Trophoblast cell (in vitro differentiated cells and primary cell): Measurements from ENCODE around the gene TMEM178B.
"Not testable (repeated sequence)": the region's sequence is repeated elsewhere in the genome, so short reads cannot be mapped to it uniquely, and the experiment has no call there.

Source experiments
- DNase-seq, 2 donors: peaks; one replicate each; pipeline ENCODE4 v3.0.0-alpha.2; 2016
- H2AFZ ChIP-seq: 2 replicates; pipeline ENCODE4 v1.6.1; 2013; ENCODE audit warnings: low read length, moderate library complexity, mild to moderate bottlenecking; ENCODE audit not compliant: insufficient read depth, poor library complexity
- H2AK5ac ChIP-seq: 2 replicates; pipeline ENCODE4 v1.6.1; 2013; ENCODE audit warnings: mild to moderate bottlenecking, low read length
- H2BK120ac ChIP-seq: 2 replicates; pipeline ENCODE4 v1.6.1; 2013; ENCODE audit warnings: low read length, mild to moderate bottlenecking, moderate library complexity; ENCODE audit not compliant: insufficient read depth, poor library complexity
- H2BK12ac ChIP-seq: 2 replicates; pipeline ENCODE4 v1.6.1; 2013; ENCODE audit warnings: mild to moderate bottlenecking, low read length, moderate library complexity
- H2BK5ac ChIP-seq: 2 replicates; pipeline ENCODE4 v1.6.1; 2013; ENCODE audit warnings: low read length, low read depth, moderate library complexity, mild to moderate bottlenecking; ENCODE audit not compliant: poor library complexity
- H3K14ac ChIP-seq: 2 replicates; pipeline ENCODE4 v1.6.1; 2013; ENCODE audit warnings: mild to moderate bottlenecking, low read length
- H3K18ac ChIP-seq: 2 replicates; pipeline ENCODE4 v1.6.1; 2013; ENCODE audit warnings: mild to moderate bottlenecking, low read length
- H3K23ac ChIP-seq: 2 replicates; pipeline ENCODE4 v1.6.1; 2013; ENCODE audit warnings: low read length
- H3K27ac ChIP-seq: 2 replicates; pipeline ENCODE4 v1.5.1; 2013; ENCODE audit warnings: low read depth, mild to moderate bottlenecking, inconsistent platforms, low read length, moderate library complexity
- H3K27me3 ChIP-seq: 2 replicates; pipeline ENCODE4 v1.6.1; 2013; ENCODE audit warnings: inconsistent platforms, mild to moderate bottlenecking, low read length, moderate library complexity; ENCODE audit not compliant: insufficient read depth
- H3K36me3 ChIP-seq, 2 experiments: 1 replicate in 1 of 2; 2 replicates in 1 of 2; pipeline ENCODE4 v1.6.1; 2013; ENCODE audit warnings: low read length in 2 of 2, mild to moderate bottlenecking in 2 of 2, moderate library complexity in 1 of 2; ENCODE audit not compliant: insufficient read depth in 2 of 2, control insufficient read depth in 1 of 2
- H3K4ac ChIP-seq: 2 replicates; pipeline ENCODE4 v1.6.1; 2013; ENCODE audit warnings: low read depth, mild to moderate bottlenecking, low read length, moderate library complexity
- H3K4me1 ChIP-seq, 2 experiments: 1 replicate in 1 of 2; 2 replicates in 1 of 2; pipeline ENCODE4 v1.6.1; 2013; ENCODE audit warnings: low read length in 2 of 2, mild to moderate bottlenecking in 2 of 2, moderate library complexity in 1 of 2; ENCODE audit not compliant: insufficient read depth in 2 of 2, control insufficient read depth in 1 of 2
- H3K4me2 ChIP-seq: 2 replicates; pipeline ENCODE4 v1.6.1; 2013; ENCODE audit warnings: inconsistent platforms, mild to moderate bottlenecking, low read length, moderate library complexity
- H3K4me3 ChIP-seq: 2 replicates; pipeline ENCODE4 v1.5.1; 2013; ENCODE audit warnings: mild to moderate bottlenecking, low read depth, low read length, inconsistent platforms
- H3K79me1 ChIP-seq: one replicate; pipeline ENCODE4 v1.6.1; 2013; ENCODE audit warnings: low read length
- H3K79me2 ChIP-seq: 2 replicates; pipeline ENCODE4 v1.6.1; 2013; ENCODE audit warnings: low read length, mild to moderate bottlenecking; ENCODE audit not compliant: control insufficient read depth, insufficient read depth, poor library complexity
- H3K9ac ChIP-seq: 2 replicates; pipeline ENCODE4 v1.6.1; 2013; ENCODE audit warnings: mild to moderate bottlenecking, low read length
- H3K9me3 ChIP-seq: 2 replicates; pipeline ENCODE4 v1.6.1; 2013; ENCODE audit warnings: low read depth, mild to moderate bottlenecking, control low read depth, inconsistent platforms, low read length; ENCODE audit not compliant: insufficient read depth
- H4K12ac ChIP-seq: 2 replicates; pipeline ENCODE4 v1.6.1; 2013; ENCODE audit warnings: low read depth, mild to moderate bottlenecking, low read length, moderate library complexity
- H4K8ac ChIP-seq: 2 replicates; pipeline ENCODE4 v1.6.1; 2013; ENCODE audit warnings: low read depth, mild to moderate bottlenecking, low read length, moderate library complexity
- H4K91ac ChIP-seq: one replicate; pipeline ENCODE4 v1.6.1; 2013; ENCODE audit warnings: low read depth, mild to moderate bottlenecking, low read length, moderate library complexity
- WGBS: extraction: QIAGEN DNeasy Blood & Tissue Kit; methylation state at CpG from one replicate; pipeline ENCODE4 v1.1.7; 2013; ENCODE audit warnings: missing lambda C conversion rate; ENCODE audit not compliant: insufficient read length, insufficient coverage; ENCODE audit errors: extremely low coverage; 5-methylcytosine and 5-hydroxymethylcytosine counted together

Gene TMEM178B

DNA sequence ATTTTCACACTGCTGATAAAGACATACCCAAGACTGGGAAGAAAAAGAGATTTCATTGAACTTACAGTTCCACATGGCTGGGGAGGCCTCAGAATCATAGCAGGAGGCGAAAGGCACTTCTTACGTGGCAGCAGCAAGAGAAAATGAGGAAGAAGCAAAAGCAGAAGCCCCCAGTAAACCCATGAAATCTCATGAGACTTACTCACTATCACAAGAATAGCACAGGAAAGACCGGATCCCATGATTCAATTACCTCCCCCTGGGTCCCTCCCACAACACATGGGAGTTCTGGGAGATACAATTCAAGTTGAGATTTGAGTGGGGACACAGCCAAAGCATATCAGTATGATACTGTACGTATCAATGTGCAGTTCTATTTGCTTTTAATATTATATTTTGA is 121.9 kb downstream of the TMEM178B start:
- H3K4me1 ChIP-seq, H3K79me1 ChIP-seq, H3K79me2 ChIP-seq, H4K8ac ChIP-seq, H3K9ac ChIP-seq, H3K18ac ChIP-seq, H3K27ac ChIP-seq, H2AK5ac ChIP-seq, H3K4ac ChIP-seq, DNase-seq, H4K91ac ChIP-seq, H2AFZ ChIP-seq, H3K36me3 ChIP-seq, H2BK12ac ChIP-seq, H3K23ac ChIP-seq, H4K12ac ChIP-seq, H2BK120ac ChIP-seq, H3K27me3 ChIP-seq, H3K14ac ChIP-seq, H3K4me3 ChIP-seq, H2BK5ac ChIP-seq, H3K4me2 ChIP-seq, H3K9me3 ChIP-seq: not testable (repeated sequence)
- WGBS: no CpG with 5 or more reads among the region's 4 CpGs

DNA sequence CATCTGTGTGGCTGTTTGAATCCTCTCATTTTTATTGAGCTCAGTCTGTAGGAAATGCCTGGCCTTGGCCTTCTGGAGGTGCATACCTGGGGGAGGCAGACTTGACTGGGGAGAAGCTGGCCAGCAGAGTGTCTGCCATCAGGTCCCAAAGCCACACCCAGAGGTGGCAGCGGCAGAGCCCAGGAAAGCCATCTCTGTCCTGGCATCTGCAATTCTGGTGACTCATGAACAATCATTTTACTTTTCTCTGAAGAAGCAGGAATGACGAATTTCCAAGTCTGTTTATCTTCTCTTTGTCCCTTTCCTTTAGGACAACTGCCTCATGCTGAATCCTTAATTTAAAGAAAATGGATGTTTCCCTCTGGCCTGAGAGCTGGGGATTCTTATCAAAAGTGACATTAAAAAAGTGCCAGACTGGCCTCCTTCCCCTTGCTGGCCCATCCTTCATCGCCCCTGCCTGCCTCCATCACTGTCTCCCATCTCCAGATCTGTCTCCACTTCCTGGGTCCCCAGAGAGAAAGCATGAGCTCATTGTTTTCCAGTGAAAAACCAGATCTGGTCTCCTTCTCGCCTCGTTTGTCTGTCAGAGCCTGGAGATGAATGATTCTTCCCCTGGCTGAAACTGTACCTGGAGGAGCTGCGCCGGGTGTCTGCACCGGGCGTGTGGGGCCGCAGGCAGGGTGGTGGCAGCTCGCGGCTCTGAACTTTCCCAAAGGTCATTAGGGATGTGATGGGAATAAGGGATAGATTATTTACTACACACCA is 124.5 kb downstream of the TMEM178B start:
- WGBS: no CpG with 5 or more reads among the region's 12 CpGs
- no peak overlapping the region for H3K4ac ChIP-seq

DNA sequence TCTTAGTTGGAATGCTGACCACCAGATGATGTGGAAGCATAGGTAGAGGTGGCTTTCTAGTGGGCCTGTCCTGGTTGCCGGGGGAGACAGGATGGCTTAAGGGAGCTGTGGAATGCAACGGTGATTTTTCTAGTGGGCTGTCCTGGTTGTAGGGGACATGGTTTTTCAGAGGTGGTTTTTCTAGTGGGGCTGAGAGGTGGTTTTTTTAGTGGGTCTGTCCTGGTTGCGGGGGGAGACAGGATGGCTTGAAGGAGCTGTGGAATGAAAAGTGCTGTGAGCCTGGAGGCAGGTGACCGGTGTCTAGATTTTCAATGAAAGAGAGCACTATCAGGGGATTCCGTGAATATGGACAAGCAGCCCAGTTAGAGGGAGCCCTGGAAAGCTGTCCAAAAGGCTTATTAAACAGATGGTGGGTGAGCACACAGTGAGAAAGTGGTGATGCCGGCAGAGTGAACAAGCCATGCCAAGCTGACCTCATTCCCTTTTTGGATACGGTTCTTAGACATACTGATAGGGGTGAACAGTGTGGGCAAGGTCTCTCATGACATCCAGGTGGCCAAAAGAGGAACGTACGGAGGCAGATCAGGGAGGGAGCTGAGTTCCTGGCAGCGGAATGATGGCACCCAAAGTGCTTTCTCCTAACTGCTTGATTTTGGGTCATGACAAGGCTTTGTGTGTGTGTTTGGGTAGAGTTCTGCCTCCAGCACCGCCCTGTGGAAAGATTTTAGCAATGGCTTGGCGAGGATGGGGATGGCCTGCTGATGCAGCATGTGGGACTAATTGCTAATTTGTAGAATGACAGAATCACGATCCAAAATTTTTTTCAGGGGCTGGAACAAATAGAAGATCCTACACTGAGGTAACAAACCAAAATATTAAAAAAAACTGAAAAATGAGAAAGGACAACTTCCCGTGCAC is 126.6 kb downstream of the TMEM178B start:
- no peak overlapping the region for H3K18ac ChIP-seq
- H3K27me3 ChIP-seq: no peaks in the 10 kb centered on the region
- no peak overlapping the region for H3K4me2 ChIP-seq
- H3K36me3 ChIP-seq: no peaks in the 10 kb centered on the region
- H2BK12ac ChIP-seq: no peak overlapping the region
- H3K79me2 ChIP-seq: no peaks in the 10 kb centered on the region
- H3K9me3 ChIP-seq: peaks cover 3% of the 10 kb centered on the region
- H2AFZ ChIP-seq: no peak overlapping the region
- no peak overlapping the region for H3K23ac ChIP-seq
- no peaks in the 10 kb centered on the region for H3K79me1 ChIP-seq
- no peak overlapping the region for H3K4ac ChIP-seq
- H3K14ac ChIP-seq: no peak overlapping the region
- no peak overlapping the region for H2BK120ac ChIP-seq
- H3K4me1 ChIP-seq: peaks cover 0 to 2% of the 10 kb centered on the region in 2 experiments
- DNase-seq: no peak
- H3K4me3 ChIP-seq: no peak overlapping the region
- no peak overlapping the region for H4K91ac ChIP-seq
- no peak overlapping the region for H2BK5ac ChIP-seq
- no CpG with 5 or more reads among the region's 14 CpGs for WGBS
- no peak overlapping the region for H2AK5ac ChIP-seq
- H3K9ac ChIP-seq: peak overlapping the region; percentile 42
- H4K8ac ChIP-seq: no peak overlapping the region
- H4K12ac ChIP-seq: no peak overlapping the region
- H3K27ac ChIP-seq: no peak overlapping the region

More for the DNA sequence above, 124.5 kb downstream of the TMEM178B start:
- H4K8ac ChIP-seq: no peak overlapping the region
- H3K27ac ChIP-seq: peak overlapping the region; percentile 3
- no peak overlapping the region for H4K12ac ChIP-seq
- H3K23ac ChIP-seq: no peak overlapping the region
- H2AFZ ChIP-seq: no peak overlapping the region
- no peaks in the 10 kb centered on the region for H3K36me3 ChIP-seq
- H3K18ac ChIP-seq: no peak overlapping the region
- H2BK120ac ChIP-seq: no peak overlapping the region
- no peaks in the 10 kb centered on the region for H3K27me3 ChIP-seq
- H3K4me1 ChIP-seq: peaks cover 0 to 2% of the 10 kb centered on the region in 2 experiments
- peaks cover 1% of the 10 kb centered on the region for H3K9me3 ChIP-seq
- peak overlapping the region; percentile 27 for H3K4me2 ChIP-seq
- no peak overlapping the region for H4K91ac ChIP-seq
- no peak overlapping the region for H3K14ac ChIP-seq
- no peak for DNase-seq
- no peak overlapping the region for H3K9ac ChIP-seq
- no peak overlapping the region for H3K4me3 ChIP-seq
- no peak overlapping the region for H2BK5ac ChIP-seq
- H2BK12ac ChIP-seq: no peak overlapping the region
- no peaks in the 10 kb centered on the region for H3K79me2 ChIP-seq
- no peaks in the 10 kb centered on the region for H3K79me1 ChIP-seq
- no peak overlapping the region for H2AK5ac ChIP-seq

DNA sequence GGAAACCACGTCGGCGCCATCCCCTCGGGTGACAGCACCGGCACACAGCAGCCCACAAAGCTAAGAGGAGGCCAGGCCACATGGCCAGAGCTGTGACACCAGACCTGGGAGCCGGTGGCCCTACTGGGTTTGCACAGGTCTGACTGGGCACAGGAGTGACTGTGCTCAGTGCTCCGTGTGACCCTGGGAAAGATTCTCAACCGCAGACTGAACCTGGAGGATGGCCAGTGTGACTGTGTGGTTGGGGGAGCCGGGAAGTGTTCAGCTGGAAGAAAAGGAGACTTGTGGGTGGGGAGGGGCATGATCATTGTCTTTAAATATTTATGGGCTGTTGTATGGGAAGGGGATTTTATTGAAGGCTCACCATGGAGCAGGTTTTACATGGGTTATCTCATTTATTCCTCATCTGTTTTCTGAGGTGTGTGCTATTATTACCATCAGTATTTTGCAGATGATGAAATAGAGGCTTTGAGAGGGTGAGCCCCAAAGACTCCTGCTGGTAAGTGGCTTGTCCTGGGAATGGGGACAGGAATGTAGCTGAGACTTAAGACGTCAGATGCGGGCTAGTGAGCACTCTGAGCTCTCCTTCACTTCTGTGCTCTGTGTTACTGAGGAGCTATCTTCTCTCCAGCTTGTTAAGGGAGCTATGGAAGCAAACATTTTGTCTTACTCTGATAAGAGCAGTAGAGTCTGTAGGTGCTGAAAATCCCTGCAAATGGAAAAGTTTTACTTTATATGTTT is 127.5 kb downstream of the TMEM178B start:
- Histone ChIP-seq H3K4me1 (peaks cover 0 to 2% of the 10 kb centered on the region in 2 experiments), H3K9me3 (peaks cover 3% of the 10 kb centered on the region), H3K4me2 (no peak overlapping the region), H2BK120ac (no peak overlapping the region), H3K18ac (no peak overlapping the region), H3K36me3 (no peaks in the 10 kb centered on the region), H3K27ac (no peak overlapping the region), H2BK12ac (no peak overlapping the region), H3K27me3 (no peaks in the 10 kb centered on the region), H3K4ac (no peak overlapping the region), H2AFZ (no peak overlapping the region), H3K14ac (no peak overlapping the region), H2AK5ac (no peak overlapping the region), H2BK5ac (no peak overlapping the region), H4K8ac (no peak overlapping the region), H3K4me3 (no peak overlapping the region), H4K91ac (no peak overlapping the region), H3K79me1 (no peaks in the 10 kb centered on the region), H3K23ac (no peak overlapping the region), H4K12ac (no peak overlapping the region), H3K9ac (no peak overlapping the region), H3K79me2 (no peaks in the 10 kb centered on the region)
- no CpG with 5 or more reads among the region's 11 CpGs for WGBS
- peak; percentile 66 to 85 for DNase-seq
